ENCODE results near the gene RERE.

DNA sequence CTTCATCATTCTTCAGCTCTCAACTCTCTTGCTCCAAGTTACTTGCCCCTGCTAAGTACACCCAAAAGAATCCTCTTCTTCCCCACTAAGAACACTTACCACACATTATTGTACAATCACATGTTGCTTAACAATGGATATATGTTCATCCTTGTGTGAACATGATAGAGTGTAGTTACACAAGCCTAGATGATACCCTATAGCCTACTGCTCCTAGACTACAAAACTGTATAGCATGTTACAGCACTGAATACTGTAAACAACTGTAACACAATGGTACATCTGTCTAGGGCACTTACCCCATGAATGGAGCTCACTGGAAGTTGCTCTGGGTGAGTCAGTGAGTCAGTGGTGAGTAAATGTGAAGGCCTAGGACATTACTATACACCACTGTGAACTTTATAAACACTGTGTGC is 77.4 kb downstream of the RERE start:
- TF ChIP-seq CTCF (IDR thresholded peaks at IDR 0.05; ENCODE audit: insufficient read depth, low read length, poor library complexity, severe bottlenecking) (no peak), EZH2phosphoT487 (conservative IDR thresholded peaks at IDR 0.05; ENCODE audit: low read length) (no peak)

All from SU-DHL-6 (cell line).